Central memory CD8-positive, alpha-beta T cell (primary cell): ENCODE data around the gene RAB31.

ENCODE experiments used
- ATAC-seq: fragments of 150-1000 bp; cut with Tn5 transposase; replicated peaks from 2 replicates; pipeline ENCODE4 v1.10.0; 2022; ENCODE audit warnings: mild to moderate bottlenecking, moderate FRiP score, moderate number of reproducible peaks; ENCODE audit not compliant: poor library complexity, severe bottlenecking; ENCODE audit errors: extremely low read depth
- DNase-seq, 2 donors: peaks; one replicate each; pipeline ENCODE4 v3.0.0; 2021; ENCODE audit warnings: low spot score in 2 of 2
- H3K27ac Mint-ChIP-seq: one replicate; pipeline ENCODE4 v1.8.0; 2022; ENCODE audit warnings: low read depth, mild to moderate bottlenecking, moderate library complexity, mixed read lengths
- H3K27me3 Mint-ChIP-seq: one replicate; pipeline ENCODE4 v1.8.0; 2022; ENCODE audit warnings: mixed read lengths
- H3K36me3 Mint-ChIP-seq: one replicate; pipeline ENCODE4 v1.8.0; 2022; ENCODE audit warnings: mild to moderate bottlenecking, moderate library complexity, mixed read lengths; ENCODE audit not compliant: insufficient read depth
- H3K4me1 Mint-ChIP-seq: one replicate; pipeline ENCODE4 v1.8.0; 2022; ENCODE audit warnings: mixed read lengths
- H3K4me3 Mint-ChIP-seq: one replicate; pipeline ENCODE4 v1.8.0; 2022; ENCODE audit warnings: mild to moderate bottlenecking, moderate library complexity, mixed read lengths
- H3K9me3 Mint-ChIP-seq: one replicate; pipeline ENCODE4 v1.8.0; 2022; ENCODE audit warnings: mixed read lengths

Gene RAB31

DNA sequence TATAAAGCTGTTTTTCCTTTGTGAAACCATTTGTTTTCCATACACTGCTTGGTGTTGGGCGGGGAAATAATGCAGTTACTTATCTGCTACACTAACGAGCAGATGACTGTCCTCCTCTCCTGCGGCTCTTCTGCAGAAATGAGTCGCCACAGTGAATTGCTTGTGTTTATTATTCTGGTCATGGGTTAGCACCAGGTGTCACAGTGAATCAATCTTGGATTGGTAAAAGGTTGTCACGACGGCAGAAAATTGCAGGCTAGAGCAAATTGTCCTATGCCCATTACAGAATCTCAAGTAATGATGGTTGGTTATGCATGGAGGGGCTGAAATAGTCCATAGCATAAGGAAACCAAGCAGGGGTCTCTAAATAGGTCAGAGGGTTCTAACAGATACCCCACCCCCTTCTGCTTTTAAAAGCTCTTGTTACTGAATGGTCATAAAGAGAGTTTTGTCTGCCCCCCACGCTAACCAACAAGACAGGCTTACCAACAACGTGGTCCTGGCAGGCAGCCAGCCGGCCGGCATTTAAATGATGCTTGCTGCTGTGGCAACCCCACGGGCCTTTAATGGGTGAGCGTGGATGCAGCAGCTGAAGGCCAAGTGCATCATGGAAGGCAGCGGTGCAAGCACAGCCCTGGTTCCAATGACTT is 29.5 kb downstream of the RAB31 start:
- Mint-ChIP-seq H3K4me3 (no peak overlapping the region), H3K36me3 (peaks cover 2% of the 10 kb centered on the region), H3K4me1 (peaks cover 6% of the 10 kb centered on the region), H3K27me3 (peaks cover 47% of the 10 kb centered on the region), H3K27ac (no peak overlapping the region), H3K9me3 (no peaks in the 10 kb centered on the region)
- no peak for ATAC-seq
- DNase-seq: no peak

DNA sequence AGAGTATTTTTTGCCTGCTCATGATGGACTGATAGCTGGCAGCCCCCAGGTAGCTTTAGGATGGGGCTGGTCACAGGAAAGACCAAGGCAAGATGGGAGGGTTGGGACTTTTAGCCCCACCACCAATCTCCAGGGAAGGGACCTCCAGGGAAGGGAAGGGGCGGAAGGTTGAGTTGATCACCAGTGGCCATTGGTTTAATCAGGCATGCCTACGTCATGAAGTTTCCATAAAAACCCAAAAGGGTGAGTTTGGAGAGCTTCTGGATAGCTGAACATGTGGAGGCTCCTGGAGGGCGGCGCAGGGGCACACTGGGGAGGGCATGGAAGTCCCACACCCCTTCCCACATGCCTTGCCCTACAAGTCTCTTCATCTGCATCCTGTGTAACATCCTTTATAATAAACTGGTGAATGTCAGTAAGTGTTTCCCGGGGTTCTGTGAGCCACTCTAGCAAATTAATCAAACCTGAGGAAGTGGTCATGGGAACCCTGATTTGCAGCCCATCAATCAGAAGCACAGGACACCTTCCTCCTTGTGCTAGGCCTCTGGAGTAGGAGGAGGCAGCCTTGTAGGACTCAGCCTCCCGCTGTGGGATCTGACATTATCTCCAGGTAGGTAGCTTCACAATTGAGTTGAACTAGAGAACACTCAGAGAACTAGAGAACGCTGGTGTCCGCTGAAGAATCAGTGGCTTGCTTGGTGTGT is 30.3 kb downstream of the RAB31 start:
- H3K36me3 Mint-ChIP-seq: peaks cover 2% of the 10 kb centered on the region
- H3K27ac Mint-ChIP-seq: no peak overlapping the region
- peaks cover 47% of the 10 kb centered on the region for H3K27me3 Mint-ChIP-seq
- DNase-seq (no peak), ATAC-seq (no peak)
- peaks cover 6% of the 10 kb centered on the region for H3K4me1 Mint-ChIP-seq
- H3K9me3 Mint-ChIP-seq: no peaks in the 10 kb centered on the region
- no peak overlapping the region for H3K4me3 Mint-ChIP-seq

DNA sequence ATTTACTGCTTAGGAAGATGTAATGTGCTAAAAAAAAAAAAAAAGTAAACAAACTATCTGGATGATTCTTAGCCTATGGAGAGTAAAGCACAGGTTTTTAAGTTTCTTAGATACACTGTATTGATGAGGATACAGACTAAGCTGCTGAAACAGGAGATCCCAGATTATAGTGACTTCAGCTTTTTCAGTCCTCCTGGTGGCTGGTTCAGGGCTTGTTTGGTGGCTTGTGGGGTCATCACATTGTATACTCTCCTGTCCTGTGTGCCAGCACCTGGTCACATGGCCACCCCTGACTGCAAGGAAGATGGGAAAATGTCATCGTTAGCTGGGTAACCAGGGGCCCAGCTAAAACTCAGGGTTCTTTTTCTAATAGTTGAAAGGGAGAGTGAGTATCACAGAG is 31.4 kb downstream of the RAB31 start:
- H3K4me3 Mint-ChIP-seq: no peak overlapping the region
- peaks cover 2% of the 10 kb centered on the region for H3K36me3 Mint-ChIP-seq
- H3K4me1 Mint-ChIP-seq: peaks cover 2% of the 10 kb centered on the region
- ATAC-seq (no peak), DNase-seq (no peak)
- peaks cover 47% of the 10 kb centered on the region for H3K27me3 Mint-ChIP-seq
- H3K27ac Mint-ChIP-seq: no peak overlapping the region
- no peaks in the 10 kb centered on the region for H3K9me3 Mint-ChIP-seq

DNA sequence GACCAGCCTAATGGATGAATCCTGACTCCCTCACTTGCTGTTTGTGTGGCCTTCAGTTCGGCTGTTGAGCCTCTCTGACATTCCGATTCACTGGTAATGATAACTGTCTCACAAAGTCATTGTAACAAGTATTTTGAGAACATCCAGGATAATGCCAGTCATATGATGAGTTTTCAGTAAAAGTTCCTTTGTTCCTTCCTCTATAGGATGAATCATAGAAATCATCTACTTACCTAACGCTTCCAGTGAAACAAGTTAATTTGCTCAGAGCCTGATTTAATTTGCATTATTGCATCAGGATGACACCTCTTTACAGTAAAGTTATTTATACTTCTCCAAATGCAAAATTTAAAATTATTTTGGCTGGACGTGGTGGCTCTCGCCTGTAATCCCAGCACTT is 32.0 kb downstream of the RAB31 start:
- peaks cover 48% of the 10 kb centered on the region for H3K27me3 Mint-ChIP-seq
- H3K4me1 Mint-ChIP-seq: no peaks in the 10 kb centered on the region
- no peak overlapping the region for H3K27ac Mint-ChIP-seq
- ATAC-seq: no peak
- H3K4me3 Mint-ChIP-seq: no peak overlapping the region
- H3K9me3 Mint-ChIP-seq: no peaks in the 10 kb centered on the region
- no peak for DNase-seq
- peaks cover 2% of the 10 kb centered on the region for H3K36me3 Mint-ChIP-seq

DNA sequence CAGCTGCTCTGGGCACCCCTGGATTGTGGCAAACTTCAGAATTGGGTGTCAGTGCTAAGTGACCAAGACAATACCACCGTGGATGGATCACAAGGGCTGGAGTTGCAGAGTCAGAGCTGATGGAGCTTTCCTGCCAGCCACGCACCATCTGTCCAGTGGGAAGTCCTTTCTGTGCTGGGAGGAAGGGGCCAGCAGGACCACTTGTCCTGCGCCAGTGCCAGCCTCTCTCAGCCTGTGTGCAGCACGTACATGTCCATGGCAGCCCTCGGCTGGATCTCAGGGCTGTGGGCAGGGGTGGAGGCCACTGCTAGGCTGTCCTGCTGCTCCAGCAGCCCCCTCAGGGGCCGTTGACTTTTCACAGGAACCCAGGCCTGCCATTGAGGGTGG is 33.3 kb downstream of the RAB31 start:
- Mint-ChIP-seq H3K27ac (no peak overlapping the region), H3K36me3 (peaks cover 2% of the 10 kb centered on the region), H3K9me3 (no peaks in the 10 kb centered on the region), H3K27me3 (peaks cover 48% of the 10 kb centered on the region), H3K4me1 (no peaks in the 10 kb centered on the region), H3K4me3 (no peak overlapping the region)
- ATAC-seq (no peak), DNase-seq (no peak)

DNA sequence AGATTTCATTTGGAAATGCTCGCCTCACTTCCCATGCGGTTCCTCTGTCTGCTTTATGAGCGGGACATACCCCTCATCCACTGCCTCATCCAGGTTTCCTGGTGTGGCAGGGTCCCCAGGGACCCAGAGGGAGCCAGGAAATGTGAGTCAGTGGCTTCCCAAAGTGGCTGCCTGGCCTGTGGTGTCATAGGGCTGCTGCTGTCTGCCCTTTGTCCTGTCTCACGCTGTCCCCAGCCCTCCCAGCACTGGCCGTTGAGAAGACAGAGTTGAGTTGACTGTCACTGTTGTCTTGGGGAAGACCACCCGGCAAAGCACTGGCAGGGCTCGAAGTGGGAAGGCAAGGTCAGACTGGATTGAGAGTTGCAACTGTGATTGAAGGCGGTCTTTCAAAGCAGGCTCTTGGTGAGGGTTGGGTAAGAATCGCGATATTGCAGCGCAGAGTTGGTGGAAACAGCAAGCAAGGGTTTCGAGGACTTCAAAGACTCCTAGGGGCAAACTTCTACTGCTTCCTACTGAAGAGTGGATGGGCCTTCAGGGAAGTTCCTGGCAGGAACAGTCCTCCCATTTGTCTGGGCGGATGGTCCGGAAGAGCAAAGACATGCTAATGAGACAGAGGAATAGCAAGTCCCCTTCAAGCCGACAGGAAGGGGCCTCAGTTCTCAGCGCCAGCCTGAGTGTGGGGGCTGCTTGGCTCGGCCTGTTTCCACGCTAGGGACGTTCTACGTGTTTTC is 33.9 kb downstream of the RAB31 start:
- Mint-ChIP-seq H3K36me3 (peaks cover 2% of the 10 kb centered on the region), H3K4me3 (no peak overlapping the region)

DNA sequence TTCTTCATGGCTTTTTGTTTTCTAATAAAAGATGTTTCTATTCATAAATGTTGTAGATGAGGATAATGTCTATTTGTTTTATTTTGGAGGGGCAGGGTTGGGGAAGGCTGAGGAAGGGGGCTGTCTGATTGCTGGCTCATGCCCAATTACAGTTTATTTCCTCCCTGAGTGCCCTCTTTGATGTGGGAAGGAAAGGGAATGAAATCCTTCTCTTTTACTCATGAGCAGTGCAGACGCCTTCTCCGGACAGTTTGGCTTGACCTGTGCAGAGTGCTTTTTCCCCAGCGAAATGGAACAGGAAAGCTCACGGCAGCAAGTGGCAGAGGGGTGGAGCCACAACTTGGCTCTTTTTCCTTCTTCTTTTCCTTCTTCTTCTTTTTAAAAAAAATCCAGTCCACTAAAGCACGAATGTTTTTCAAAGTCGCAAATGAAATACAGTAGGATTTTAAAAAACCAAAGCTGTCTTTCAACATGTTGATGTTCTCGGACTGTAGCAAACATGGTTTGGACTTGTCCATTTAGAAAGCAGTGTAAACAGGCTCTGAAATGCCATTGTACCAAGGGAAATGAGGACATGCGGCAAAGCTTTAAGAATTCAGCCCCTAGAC is 34.5 kb downstream of the RAB31 start:
- no peak overlapping the region for H3K4me3 Mint-ChIP-seq
- no peak for DNase-seq
- no peaks in the 10 kb centered on the region for H3K4me1 Mint-ChIP-seq
- peaks cover 50% of the 10 kb centered on the region for H3K27me3 Mint-ChIP-seq
- no peak for ATAC-seq
- H3K36me3 Mint-ChIP-seq: peaks cover 2% of the 10 kb centered on the region
- no peaks in the 10 kb centered on the region for H3K9me3 Mint-ChIP-seq
- no peak overlapping the region for H3K27ac Mint-ChIP-seq

More for the DNA sequence above, 33.9 kb downstream of the RAB31 start:
- Mint-ChIP-seq H3K27ac (no peak overlapping the region), H3K4me1 (no peaks in the 10 kb centered on the region), H3K27me3 (peaks cover 48% of the 10 kb centered on the region), H3K9me3 (no peaks in the 10 kb centered on the region)
- DNase-seq (no peak), ATAC-seq (no peak)

DNA sequence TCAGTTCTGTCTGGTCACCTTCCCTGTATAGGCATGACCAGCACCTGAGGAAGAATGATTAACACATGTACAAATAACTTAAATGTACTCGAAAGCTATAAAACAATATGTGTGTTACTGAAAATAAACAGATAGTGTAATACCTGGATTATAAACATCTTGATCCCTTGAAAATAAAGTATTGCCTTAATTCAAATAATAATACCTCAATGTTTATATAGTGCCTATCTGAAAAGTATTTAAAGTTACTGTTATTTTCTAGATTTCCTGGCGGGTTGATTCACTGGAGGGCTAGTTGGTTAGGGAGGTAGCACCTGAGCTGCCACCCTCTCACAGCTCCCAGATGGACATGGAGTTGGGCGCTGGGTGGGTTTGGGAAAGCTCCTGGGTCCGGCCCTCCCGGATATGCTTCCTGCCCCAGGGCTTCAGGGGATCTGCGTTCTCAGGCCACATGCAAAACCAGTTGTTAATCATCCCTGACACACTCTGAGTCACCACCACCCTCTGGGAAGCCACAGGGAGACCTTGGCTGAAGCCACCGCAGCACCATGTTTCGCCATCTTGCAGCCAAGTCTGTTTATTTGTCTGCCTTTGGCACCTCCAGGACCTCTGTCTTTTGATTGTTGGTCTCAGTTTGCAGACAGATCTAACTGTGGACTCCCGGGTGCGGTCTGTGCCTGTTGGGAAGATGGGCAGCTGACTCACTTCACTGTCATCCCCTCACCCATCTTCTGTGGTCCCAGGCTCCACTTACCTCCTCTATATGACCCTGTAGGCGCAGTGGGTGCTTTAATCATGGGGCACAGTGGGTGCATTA is 35.3 kb downstream of the RAB31 start:
- Mint-ChIP-seq H3K4me1 (no peaks in the 10 kb centered on the region), H3K9me3 (no peaks in the 10 kb centered on the region), H3K36me3 (peaks cover 2% of the 10 kb centered on the region), H3K4me3 (no peak overlapping the region), H3K27ac (no peak overlapping the region), H3K27me3 (peaks cover 53% of the 10 kb centered on the region)
- no peak for DNase-seq
- no peak for ATAC-seq

DNA sequence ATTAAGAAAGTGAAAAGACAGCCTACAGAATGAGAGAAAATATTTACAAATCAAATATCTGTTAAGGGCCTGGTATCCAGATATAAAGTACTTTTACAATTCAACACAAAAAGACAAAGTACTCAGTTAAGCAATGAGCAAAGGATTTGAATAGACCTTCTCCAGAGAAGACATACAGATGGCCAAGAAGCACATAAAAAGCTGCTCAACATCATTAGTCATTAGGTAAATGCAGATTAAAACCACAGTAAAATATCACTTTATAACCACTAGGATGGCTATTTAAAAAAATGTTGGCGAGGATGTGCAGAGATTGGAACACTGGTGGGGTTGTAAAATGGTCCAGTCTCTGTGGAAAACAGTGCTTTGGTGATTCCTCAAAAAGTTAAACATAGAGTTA is 38.9 kb downstream of the RAB31 start:
- Mint-ChIP-seq H3K36me3 (no peaks in the 10 kb centered on the region), H3K9me3 (no peaks in the 10 kb centered on the region), H3K4me3 (no peak overlapping the region), H3K27ac (no peak overlapping the region), H3K27me3 (peaks cover 37% of the 10 kb centered on the region), H3K4me1 (no peaks in the 10 kb centered on the region)
- ATAC-seq (no peak), DNase-seq (no peak)

DNA sequence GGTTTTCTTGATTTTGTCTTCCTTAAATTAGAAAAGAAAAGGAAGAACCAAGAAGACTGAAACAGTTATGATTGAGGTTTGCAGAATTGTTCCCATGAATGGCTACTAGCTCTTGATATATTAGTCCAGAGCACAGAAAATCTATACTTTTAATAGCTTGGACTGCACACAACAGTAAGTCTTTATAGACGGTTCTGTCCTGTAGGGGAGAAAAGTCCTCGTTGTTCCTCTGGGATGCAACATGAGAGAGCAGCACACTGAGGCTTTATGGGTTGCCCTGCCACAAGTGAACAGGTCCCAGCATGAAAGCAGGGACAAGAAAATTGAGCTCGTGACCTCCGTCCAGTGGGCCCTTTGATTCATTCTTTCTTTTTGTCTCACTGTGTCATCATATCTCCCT is 41.5 kb downstream of the RAB31 start:
- no peaks in the 10 kb centered on the region for H3K4me1 Mint-ChIP-seq
- no peak overlapping the region for H3K27ac Mint-ChIP-seq
- H3K4me3 Mint-ChIP-seq: no peak overlapping the region
- no peaks in the 10 kb centered on the region for H3K36me3 Mint-ChIP-seq
- no peak for ATAC-seq
- H3K9me3 Mint-ChIP-seq: no peaks in the 10 kb centered on the region
- peaks cover 12% of the 10 kb centered on the region for H3K27me3 Mint-ChIP-seq
- DNase-seq: no peak

DNA sequence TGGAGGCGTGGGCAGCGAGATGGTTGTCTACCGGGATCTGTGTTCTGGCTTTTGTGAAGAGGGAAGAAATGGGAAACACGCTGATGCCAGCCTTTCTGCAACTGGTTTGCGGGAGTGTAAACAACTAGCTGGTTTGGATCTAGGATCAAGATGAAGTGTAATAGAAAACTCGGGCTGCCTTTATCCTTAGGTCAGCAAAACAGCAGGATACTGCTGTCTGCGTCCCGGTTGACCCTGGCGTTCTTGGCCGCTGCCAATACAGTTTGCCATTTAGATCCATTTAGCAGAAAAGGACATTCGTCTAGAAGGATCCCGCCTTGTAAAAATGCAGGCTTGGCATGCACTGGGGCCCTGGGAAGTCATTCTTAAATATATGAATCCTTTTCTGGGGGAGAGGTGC is 42.0 kb downstream of the RAB31 start:
- Mint-ChIP-seq H3K36me3 (no peaks in the 10 kb centered on the region), H3K4me3 (no peak overlapping the region), H3K9me3 (no peaks in the 10 kb centered on the region), H3K27me3 (peaks cover 9% of the 10 kb centered on the region), H3K27ac (no peak overlapping the region), H3K4me1 (no peaks in the 10 kb centered on the region)
- no peak for DNase-seq
- no peak for ATAC-seq

DNA sequence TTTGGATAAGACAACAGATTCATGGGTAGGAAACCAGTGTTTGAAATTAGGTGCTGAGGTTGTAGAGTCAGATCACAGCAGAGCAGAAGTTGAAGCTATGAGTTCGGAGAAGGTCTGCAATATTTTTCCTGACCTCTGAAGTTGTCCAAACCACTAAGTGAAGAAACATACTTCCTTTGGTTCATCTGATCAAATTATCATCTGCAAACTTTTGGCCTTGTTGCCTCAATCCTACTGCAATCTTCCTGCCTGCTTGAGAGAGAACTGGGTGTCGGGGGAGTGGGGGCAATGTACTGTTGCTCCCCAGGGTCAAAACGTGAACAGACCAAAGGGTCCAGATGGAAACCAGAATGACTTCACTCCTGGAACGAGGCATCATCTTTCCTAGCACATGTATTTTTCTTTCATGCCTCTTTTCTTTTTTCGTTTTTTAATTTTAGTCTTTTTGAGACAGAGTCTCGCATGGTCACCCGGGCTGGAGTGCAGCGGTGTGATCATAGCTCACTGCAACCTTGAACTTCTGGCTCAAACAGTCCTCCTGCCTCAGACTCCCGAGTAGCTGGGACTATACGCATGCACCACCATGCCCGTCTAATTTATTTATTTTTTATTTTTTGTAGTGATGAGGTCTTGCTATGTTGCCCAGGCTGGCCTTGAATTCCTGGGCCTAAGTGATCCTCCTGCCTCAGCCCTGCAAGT is 42.7 kb downstream of the RAB31 start:
- no peak overlapping the region for H3K27ac Mint-ChIP-seq
- H3K36me3 Mint-ChIP-seq: no peaks in the 10 kb centered on the region
- no peaks in the 10 kb centered on the region for H3K9me3 Mint-ChIP-seq
- no peak for ATAC-seq
- H3K27me3 Mint-ChIP-seq: peaks cover 9% of the 10 kb centered on the region
- H3K4me3 Mint-ChIP-seq: no peak overlapping the region
- H3K4me1 Mint-ChIP-seq: no peaks in the 10 kb centered on the region
- no peak for DNase-seq
